Naive thymus-derived CD8-positive, alpha-beta T cell (primary cell): ENCODE results near the gene MSL1. TPM values are rescaled to one million over a fixed set of nuclear protein-coding genes. Genes with fewer than 3 reads are reported as not detected.

Experiments used
- ATAC-seq, 2 donors: fragments of 150-1000 bp; cut with Tn5 transposase in 1 of 2; sonication (Bioruptor Pico), chemical (Tn5 transposase) in 1 of 2; 1 replicate in 1 of 2; 2 replicates in 1 of 2; pipeline ENCODE4 v1.10.0; 2021; ENCODE audit warnings: mild to moderate bottlenecking in 2 of 2, moderate library complexity in 2 of 2
- POLR2A ChIA-PET: fragments of 350-600 bp; sonication (Branson Sonifier 250); formaldehyde crosslinking; loops from one replicate; lab custom pipeline; 2021; ENCODE audit warnings: antibody characterized with exemption; lab: Charles Lee
- DNase-seq, 10 donors: peaks; one replicate each; pipeline versions ENCODE4 v3.0.0 to v3.0.0-alpha.2; 2020 to 2022
- H3K27ac Mint-ChIP-seq, 10 donors: one replicate each; pipeline ENCODE4 v1.8.0; 2020 to 2022; ENCODE audit warnings: mild to moderate bottlenecking in 10 of 10, mixed read lengths in 10 of 10, moderate library complexity in 4 of 10, inconsistent platforms in 1 of 10
- H3K27me3 Mint-ChIP-seq, 5 donors: one replicate each; pipeline ENCODE4 v1.8.0; 2021 to 2022; ENCODE audit warnings: mixed read lengths in 5 of 5
- H3K36me3 Mint-ChIP-seq, 3 donors: one replicate each; pipeline ENCODE4 v1.8.0; 2020 to 2022; ENCODE audit warnings: mixed read lengths in 3 of 3, mild to moderate bottlenecking in 2 of 3, inconsistent platforms in 1 of 3
- H3K4me1 Mint-ChIP-seq, 4 donors: one replicate each; pipeline ENCODE4 v1.8.0; 2021 to 2022; ENCODE audit warnings: mixed read lengths in 4 of 4
- H3K4me3 Mint-ChIP-seq, 10 donors: one replicate each; pipeline ENCODE4 v1.8.0; 2020 to 2022; ENCODE audit warnings: mild to moderate bottlenecking in 10 of 10, mixed read lengths in 10 of 10, moderate library complexity in 6 of 10, inconsistent platforms in 1 of 10
- H3K9me3 Mint-ChIP-seq, 9 donors: one replicate each; pipeline ENCODE4 v1.8.0; 2020 to 2022; ENCODE audit warnings: mixed read lengths in 9 of 9, mild to moderate bottlenecking in 3 of 9, inconsistent platforms in 1 of 9, moderate library complexity in 1 of 9
- polyA plus RNA-seq, 3 donors: library from polyadenylated mRNA; unstranded; fragments of 300-500 nt; fragmentation: Illumina TruSeq; gene quantifications; one replicate each; pipeline ENCODE4 v1.2.3, GENCODE V29; 2021
- total RNA-seq, 8 experiments: library from RNA in 2 of 8; stranded (reverse) in 2 of 8; gene quantifications; one replicate each; pipeline ENCODE4 v1.2.3 and lab custom pipeline; 2021 to 2026

The MSL1 gene
- total and polyA plus RNA-seq, 5 experiments from 2014 or later: 6.8 to 135 (median 12.8) TPM

DNA sequence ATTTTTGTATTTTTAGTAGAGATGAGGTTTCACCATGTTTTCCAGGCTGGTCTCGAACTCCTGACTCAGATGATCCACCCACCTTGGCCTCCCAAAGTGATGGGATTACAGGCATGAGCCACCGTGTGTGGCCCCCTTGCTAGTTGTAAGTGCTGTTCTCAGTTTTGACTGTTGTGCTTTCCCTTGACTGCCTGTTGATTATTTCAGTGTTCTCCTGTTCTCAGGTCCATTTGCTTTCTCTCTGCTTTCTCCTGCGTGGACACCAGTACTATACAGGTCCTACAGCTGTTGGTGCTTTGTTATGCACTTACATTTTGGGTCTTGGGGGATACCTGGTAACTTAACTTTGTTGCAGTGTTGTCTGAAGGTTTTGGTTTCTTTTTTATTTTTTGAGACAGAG is 26.8 kb downstream of the MSL1 start:
- Mint-ChIP-seq H3K4me1 (peaks cover 26 to 62% (median 52%) of the 10 kb centered on the region in 4 donors), H3K27me3 (no peaks in the 10 kb centered on the region), H3K9me3 (no peaks in the 10 kb centered on the region), H3K4me3 (no peak overlapping the region), H3K27ac (peak overlapping the region in 6 of 10 donors; percentile 7 to 82 (median 71)), H3K36me3 (peaks cover 0 to 77% (median 6%) of the 10 kb centered on the region in 3 donors)
- ATAC-seq (no peak), DNase-seq (no peak)
- POLR2A ChIA-PET: no interaction called here

DNA sequence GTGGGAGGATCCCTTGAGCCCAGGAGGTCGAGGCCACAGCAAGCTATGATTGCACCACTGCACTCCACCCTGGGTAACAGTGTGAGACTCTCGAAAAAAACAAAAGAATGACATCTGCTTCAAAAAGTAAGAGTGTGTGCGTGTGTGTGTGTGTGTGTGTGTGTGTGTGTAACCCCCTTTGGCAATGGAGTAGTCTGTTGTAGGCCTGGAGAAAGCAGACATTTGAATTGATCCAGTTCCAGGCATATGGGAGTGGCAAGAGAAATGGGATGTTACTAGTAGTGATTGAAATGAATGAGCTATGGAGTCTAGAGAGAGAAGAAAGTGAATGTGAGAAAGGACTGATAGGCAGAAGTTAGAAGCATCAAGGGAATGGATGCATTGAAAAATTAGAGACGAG is 28.5 kb downstream of the MSL1 start:
- Mint-ChIP-seq H3K9me3 (no peaks in the 10 kb centered on the region), H3K36me3 (peaks cover 0 to 88% (median 6%) of the 10 kb centered on the region in 3 donors), H3K4me3 (peak overlapping the region in 1 of 10 donors; percentile 34), H3K27me3 (no peaks in the 10 kb centered on the region), H3K4me1 (peaks cover 24 to 67% (median 54%) of the 10 kb centered on the region in 4 donors), H3K27ac (peak overlapping the region; percentile 15 to 85 (median 40))
- POLR2A ChIA-PET: interaction anchor here (0.6 to 0.7 kb wide), 3 partner anchors 26 to 914 kb away, joined by 3 read pairs; no protein-coding TSS in a partner anchor
- ATAC-seq (no peak), DNase-seq (no peak)

DNA sequence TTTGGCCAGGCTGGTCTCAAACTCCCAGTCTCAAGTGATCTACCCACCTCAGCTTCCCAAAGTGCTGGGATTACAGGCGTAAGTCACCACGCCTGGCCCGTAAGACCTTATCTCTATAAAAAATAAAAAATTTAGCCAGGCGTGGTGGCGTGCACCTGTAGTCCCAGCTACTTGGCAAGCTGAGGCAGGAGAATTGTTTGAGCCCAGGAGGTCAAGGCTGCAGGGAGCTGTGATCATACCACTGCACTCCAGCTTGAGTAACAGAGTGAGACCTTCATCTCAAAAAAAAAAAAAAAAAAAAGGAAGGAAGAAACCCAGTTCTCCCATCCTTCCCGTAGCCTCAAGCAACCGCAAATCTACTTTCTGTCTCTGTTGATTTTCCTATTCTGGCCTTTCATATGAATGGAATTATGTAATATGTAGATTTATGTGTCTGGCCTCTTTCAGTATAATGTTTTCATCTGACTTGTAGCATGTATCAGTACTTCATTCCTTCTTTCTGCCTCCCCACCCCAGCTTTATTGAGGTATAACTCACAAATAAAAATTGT is 29.7 kb downstream of the MSL1 start:
- peak overlapping the region in 5 of 10 donors; percentile 8 to 36 (median 19) for H3K27ac Mint-ChIP-seq
- POLR2A ChIA-PET: interaction anchor here (0.7 to 0.8 kb wide), 2 partner anchors 29 to 538 kb away, joined by 3 to 4 read pairs; no protein-coding TSS in a partner anchor

GRCh38 chr17:40153603-40154236 is 31.9 kb downstream of the MSL1 start:
- POLR2A ChIA-PET: interaction anchor here (0.6 to 0.7 kb wide), 2 partner anchors 13 to 55 kb away, joined by 3 to 4 read pairs; partner anchors contain the start of gene CASC3
- Mint-ChIP-seq H3K27ac (peak overlapping the region in 1 of 10 donors; percentile 44), H3K4me1 (peaks cover 18 to 64% (median 46%) of the 10 kb centered on the region in 4 donors), H3K4me3 (no peak overlapping the region), H3K36me3 (peaks cover 0 to 79% (median 0%) of the 10 kb centered on the region in 3 donors), H3K27me3 (no peaks in the 10 kb centered on the region), H3K9me3 (no peaks in the 10 kb centered on the region)
- DNase-seq (no peak), ATAC-seq (no peak)

More for the DNA sequence above, 29.7 kb downstream of the MSL1 start:
- no peak for ATAC-seq
- Mint-ChIP-seq H3K4me1 (peaks cover 23 to 68% (median 52%) of the 10 kb centered on the region in 4 donors), H3K36me3 (peaks cover 0 to 91% (median 0%) of the 10 kb centered on the region in 3 donors), H3K9me3 (no peaks in the 10 kb centered on the region), H3K27me3 (no peaks in the 10 kb centered on the region), H3K4me3 (no peak overlapping the region)
- DNase-seq: no peak

DNA sequence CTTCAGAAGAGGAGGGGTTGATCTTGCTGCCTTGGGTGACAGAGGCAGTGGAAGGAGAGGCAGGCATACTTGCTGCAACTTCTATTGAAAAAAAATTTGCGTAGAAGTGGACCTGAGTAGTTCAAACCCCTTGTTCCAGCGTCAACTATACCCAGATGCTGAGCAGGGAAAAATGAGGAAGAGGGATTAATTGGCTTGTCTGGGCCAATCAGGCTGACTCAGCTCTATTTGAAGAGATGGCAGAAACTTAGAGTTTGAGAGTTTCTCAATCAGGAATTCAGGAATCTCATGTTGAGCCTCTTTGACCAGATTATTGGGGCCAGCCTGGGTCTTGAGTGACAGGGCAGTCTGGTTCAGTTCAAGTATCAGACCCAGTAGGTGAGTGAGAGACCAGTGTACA is 36.2 kb downstream of the MSL1 start:
- peaks cover 0 to 65% (median 1%) of the 10 kb centered on the region in 3 donors for H3K36me3 Mint-ChIP-seq
- no peak for DNase-seq
- ATAC-seq: no peak
- H3K4me3 Mint-ChIP-seq: no peak overlapping the region
- H3K4me1 Mint-ChIP-seq: peaks cover 12 to 38% (median 30%) of the 10 kb centered on the region in 4 donors
- no peaks in the 10 kb centered on the region for H3K27me3 Mint-ChIP-seq
- H3K27ac Mint-ChIP-seq: peak overlapping the region in 9 of 10 donors; percentile 9 to 91 (median 70)
- POLR2A ChIA-PET: interaction anchor here (0.6 to 1.6 kb wide), 3 partner anchors 9 to 23 kb away, joined by 3 to 7 read pairs (median 3); partner anchors contain the start of gene CASC3
- no peaks in the 10 kb centered on the region for H3K9me3 Mint-ChIP-seq

DNA sequence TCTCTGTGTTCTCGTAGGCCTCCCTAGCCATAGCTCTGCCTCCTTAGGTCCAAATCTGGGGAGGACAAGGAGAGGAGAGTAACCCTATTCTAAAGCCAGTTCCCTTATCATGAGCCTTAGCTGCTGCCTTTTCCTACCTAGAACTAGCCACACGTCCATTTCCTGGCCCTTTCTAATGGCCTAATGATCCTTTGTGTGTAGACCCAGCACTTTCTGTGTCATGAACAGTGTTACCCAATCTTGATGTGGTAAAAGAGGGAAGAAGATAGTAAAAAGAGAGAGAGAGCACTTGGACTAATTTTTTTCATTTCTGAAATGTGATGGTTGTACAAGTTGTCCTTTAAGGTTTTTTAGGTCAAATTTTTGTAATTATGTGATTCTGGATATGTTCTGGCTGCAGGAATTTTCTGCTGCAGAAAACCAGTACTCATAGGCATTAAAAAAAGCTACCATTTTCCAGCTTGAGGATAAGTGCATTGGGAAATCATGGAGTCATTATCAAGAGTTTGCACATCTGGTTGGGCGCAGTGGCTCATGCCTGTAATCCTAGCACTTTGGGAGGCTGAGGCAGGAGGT is 36.8 kb downstream of the MSL1 start:
- Mint-ChIP-seq H3K36me3 (peaks cover 0 to 64% (median 5%) of the 10 kb centered on the region in 3 donors), H3K27me3 (no peaks in the 10 kb centered on the region), H3K27ac (peak overlapping the region in 8 of 10 donors; percentile 9 to 91 (median 75)), H3K9me3 (no peaks in the 10 kb centered on the region), H3K4me1 (peaks cover 9 to 33% (median 26%) of the 10 kb centered on the region in 4 donors), H3K4me3 (no peak overlapping the region)
- POLR2A ChIA-PET: interaction anchor here (0.6 to 1.6 kb wide), 5 partner anchors 8 to 131 kb away, joined by 3 to 7 read pairs (median 3); partner anchors contain the start of genes CASC3 and MSL1
- no peak for DNase-seq
- ATAC-seq: no peak

GRCh38 chr17:40159456-40159855 is 37.7 kb downstream of the MSL1 start:
- H3K27ac Mint-ChIP-seq: peak overlapping the region in 3 of 10 donors; percentile 3 to 62 (median 48)
- no peak for DNase-seq
- H3K36me3 Mint-ChIP-seq: peaks cover 0 to 63% (median 7%) of the 10 kb centered on the region in 3 donors
- peaks cover 9 to 31% (median 25%) of the 10 kb centered on the region in 4 donors for H3K4me1 Mint-ChIP-seq
- H3K4me3 Mint-ChIP-seq: no peak overlapping the region
- no peak for ATAC-seq
- POLR2A ChIA-PET: interaction anchor here (0.9 to 1.6 kb wide), 2 partner anchors 19 to 37 kb away, joined by 3 to 7 read pairs; partner anchors contain the start of genes CASC3 and MSL1
- no peaks in the 10 kb centered on the region for H3K9me3 Mint-ChIP-seq
- H3K27me3 Mint-ChIP-seq: no peaks in the 10 kb centered on the region

GRCh38 chr17:40167685-40168261 is 46.0 kb downstream of the MSL1 start:
- peaks cover 7 to 17% (median 9%) of the 10 kb centered on the region in 4 donors for H3K4me1 Mint-ChIP-seq
- H3K9me3 Mint-ChIP-seq: no peaks in the 10 kb centered on the region
- H3K27me3 Mint-ChIP-seq: no peaks in the 10 kb centered on the region
- peak overlapping the region; percentile 9 to 95 (median 84) for H3K27ac Mint-ChIP-seq
- no peak overlapping the region for H3K4me3 Mint-ChIP-seq
- peaks cover 4 to 96% (median 17%) of the 10 kb centered on the region in 3 donors for H3K36me3 Mint-ChIP-seq
- no peak for ATAC-seq
- DNase-seq: no peak
- POLR2A ChIA-PET: interaction anchor here (0.6 to 2.1 kb wide), 13 partner anchors 12 to 154 kb away, joined by 3 to 45 read pairs (median 5); partner anchors contain the start of genes CASC3 and MED24

- peaks cover 7 to 17% (median 9%) of the 10 kb centered on the region in 4 donors for H3K4me1 Mint-ChIP-seq
- H3K27ac Mint-ChIP-seq: peak overlapping the region; percentile 42 to 95 (median 86)
- POLR2A ChIA-PET: interaction anchor here (0.6 to 2.1 kb wide), 16 partner anchors 11 to 193 kb away, joined by 3 to 45 read pairs (median 4); partner anchors contain the start of genes CASC3 and MED24
- H3K36me3 Mint-ChIP-seq: peaks cover 4 to 98% (median 15%) of the 10 kb centered on the region in 3 donors
- no peak overlapping the region for H3K4me3 Mint-ChIP-seq
- H3K9me3 Mint-ChIP-seq: no peaks in the 10 kb centered on the region
- DNase-seq: peak in 8 of 10 donors; percentile 22 to 70 (median 54)
- ATAC-seq: peak; percentile 78
- H3K27me3 Mint-ChIP-seq: no peaks in the 10 kb centered on the region
Measured at GRCh38 chr17:40168262-40168832, 46.6 kb downstream of the MSL1 start.

- Mint-ChIP-seq H3K27me3 (no peaks in the 10 kb centered on the region), H3K36me3 (peaks cover 4 to 94% (median 11%) of the 10 kb centered on the region in 3 donors)
Measured at GRCh38 chr17:40170325-40170724, 48.6 kb downstream of the MSL1 start.

DNA sequence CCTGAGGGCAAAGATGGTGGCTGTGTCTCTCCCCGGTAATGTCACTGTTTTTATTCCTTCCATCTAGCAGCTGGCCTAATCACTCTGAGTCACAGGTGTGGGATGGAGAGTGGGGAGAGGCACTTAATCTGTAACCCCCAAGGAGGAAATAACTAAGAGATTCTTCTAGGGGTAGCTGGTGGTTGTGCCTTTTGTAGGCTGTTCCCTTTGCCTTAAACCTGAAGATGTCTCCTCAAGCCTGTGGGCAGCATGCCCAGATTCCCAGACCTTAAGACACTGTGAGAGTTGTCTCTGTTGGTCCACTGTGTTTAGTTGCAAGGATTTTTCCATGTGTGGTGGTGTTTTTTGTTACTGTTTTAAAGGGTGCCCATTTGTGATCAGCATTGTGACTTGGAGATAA is 50.0 kb downstream of the MSL1 start:
- POLR2A ChIA-PET: no interaction called here
- ATAC-seq (no peak), DNase-seq (no peak)
- peaks cover 4 to 80% (median 9%) of the 10 kb centered on the region in 3 donors for H3K36me3 Mint-ChIP-seq
- H3K27ac Mint-ChIP-seq: peak overlapping the region in 1 of 10 donors; percentile 59
- no peaks in the 10 kb centered on the region for H3K27me3 Mint-ChIP-seq
- H3K4me1 Mint-ChIP-seq: peaks cover 9 to 12% (median 12%) of the 10 kb centered on the region in 4 donors
- H3K4me3 Mint-ChIP-seq: no peak overlapping the region
- H3K9me3 Mint-ChIP-seq: no peaks in the 10 kb centered on the region

More at GRCh38 chr17:40170325-40170724, 48.6 kb downstream of the MSL1 start:
- Mint-ChIP-seq H3K4me3 (no peak overlapping the region), H3K27ac (no peak overlapping the region), H3K4me1 (peaks cover 7 to 17% (median 9%) of the 10 kb centered on the region in 4 donors), H3K9me3 (no peaks in the 10 kb centered on the region)
- ATAC-seq (no peak), DNase-seq (no peak)
- POLR2A ChIA-PET: interaction anchor here (1.2 to 1.9 kb wide), 2 partner anchors 57 to 59 kb away, joined by 4 to 11 read pairs; no protein-coding TSS in a partner anchor
